ENCODE data around the gene FAS.

GRCh38 chr10:89019569-89020327 lies 29.1 kb downstream of the FAS start:
- TF ChIP-seq CTCF (optimal IDR thresholded peaks at IDR 0.05 in 1 of 3, IDR thresholded peaks at IDR 0.05 in 1 of 3, conservative IDR thresholded peaks at IDR 0.05 in 1 of 3; ENCODE audit: extremely low read depth in 1 of 3, insufficient read depth in 2 of 3, low read length in 3 of 3) = no peak
- TF ChIP-seq EZH2 (IDR thresholded peaks at IDR 0.05; ENCODE audit: low read length) = no peak
